Activated CD4-positive, alpha-beta T cell treated with anti-CD3 and anti-CD28 coated beads for 36 hours (primary cell): Measurements from ENCODE around the gene CCDC190. TPM values are rescaled to one million over a fixed set of nuclear protein-coding genes. Genes with fewer than 3 reads are reported as not detected.

Experiments
- ATAC-seq: fragments of 200-7000 bp; cut with Tn5 transposase; one replicate; pipeline ENCODE4 v1.10.0; 2021; ENCODE audit warnings: mild to moderate bottlenecking, moderate library complexity
- CTCF ChIA-PET: fragments of 350-600 bp; sonication (Branson Sonifier 250); formaldehyde crosslinking; loops from one replicate; lab custom pipeline; 2021; ENCODE audit warnings: antibody characterized with exemption; lab: Charles Lee
- POLR2A ChIA-PET: fragments of 350-600 bp; sonication (Branson Sonifier 250); formaldehyde crosslinking; loops from one replicate; lab custom pipeline; 2021; ENCODE audit warnings: antibody characterized with exemption, inconsistent platforms; lab: Charles Lee
- DNase-seq: peaks from one replicate; pipeline ENCODE4 v3.0.0-alpha.2; 2020
- H3K27ac Mint-ChIP-seq: one replicate; pipeline ENCODE4 v1.8.0; 2021; ENCODE audit warnings: mixed read lengths
- H3K27me3 Mint-ChIP-seq: one replicate; pipeline ENCODE4 v1.8.0; 2021; ENCODE audit warnings: mixed read lengths
- H3K36me3 Mint-ChIP-seq: one replicate; pipeline ENCODE4 v1.8.0; 2021; ENCODE audit warnings: low read depth, mixed read lengths
- H3K4me1 Mint-ChIP-seq: one replicate; pipeline ENCODE4 v1.8.0; 2021; ENCODE audit warnings: mixed read lengths
- H3K4me3 Mint-ChIP-seq: one replicate; pipeline ENCODE4 v1.8.0; 2021; ENCODE audit warnings: mild to moderate bottlenecking, moderate library complexity, mixed read lengths
- H3K9me3 Mint-ChIP-seq: one replicate; pipeline ENCODE4 v1.8.0; 2021; ENCODE audit warnings: low read depth, mixed read lengths
- intact Hi-C, 2 experiments: fragments of 100-400 bp; cut with DNase I in 1 of 2; cut with micrococcal nuclease in 1 of 2; formaldehyde crosslinking; loops; one replicate each; pipeline versions ENCODE4 v1.14.2 to v1.15.1; 2022 to 2024; cut with DNase I, micrococcal nuclease
- total RNA-seq, 2 experiments: library from RNA; stranded (reverse); gene quantifications; one replicate each; pipeline ENCODE4 v1.2.3, GENCODE V29; 2021

CCDC190 gene
- total RNA-seq, 2 experiments from 2014 or later = not detected

- no peaks in the 10 kb centered on the region for H3K9me3 Mint-ChIP-seq
- H3K27me3 Mint-ChIP-seq = peaks cover 1% of the 10 kb centered on the region
- no peak overlapping the region for H3K27ac Mint-ChIP-seq
- ATAC-seq = peak; percentile 58
- intact Hi-C loops = loop anchor here (1.0 to 10.0 kb wide), 6 partner anchors 320 to 1470 kb away; no protein-coding TSS in a partner anchor
- no peaks in the 10 kb centered on the region for H3K4me1 Mint-ChIP-seq
- POLR2A ChIA-PET = interaction anchor here (0.7 kb wide), 1 partner anchor 365 kb away, joined by 3 read pairs; no protein-coding TSS in a partner anchor
- H3K4me3 Mint-ChIP-seq = no peak overlapping the region
- peak; percentile 71 for DNase-seq
- CTCF ChIA-PET = interaction anchor here (0.6 to 3.7 kb wide), 14 partner anchors 9 to 461 kb away, joined by 3 to 28 read pairs (median 4); partner anchors contain the start of gene RGS4
- H3K36me3 Mint-ChIP-seq = no peaks in the 10 kb centered on the region
Observed at GRCh38 chr1:162854245-162854882, 6.6 kb downstream of the CCDC190 start.

GRCh38 chr1:162851341-162851740 lies 9.6 kb downstream of the CCDC190 start:
- Mint-ChIP-seq H3K36me3 (no peaks in the 10 kb centered on the region), H3K9me3 (no peaks in the 10 kb centered on the region), H3K4me3 (no peak overlapping the region), H3K27me3 (peaks cover 3% of the 10 kb centered on the region), H3K27ac (no peak overlapping the region), H3K4me1 (no peaks in the 10 kb centered on the region)
- no peak for DNase-seq
- ChIA-PET CTCF (interaction anchor here (0.6 to 3.7 kb wide), 2 partner anchors 406 to 464 kb away, joined by 3 to 28 read pairs; no protein-coding TSS in a partner anchor), POLR2A (no interaction called here)
- intact Hi-C loops = loop anchor here in 1 of 2 experiments (10.0 kb wide), 1 partner anchor 1473 kb away; no protein-coding TSS in a partner anchor
- ATAC-seq = no peak

- CTCF ChIA-PET = interaction anchor here (0.6 to 1.5 kb wide), 3 partner anchors 11 to 323 kb away, joined by 3 to 6 read pairs (median 3); partner anchors contain the start of gene CCDC190
- intact Hi-C loops = loop anchor here in 1 of 2 experiments (10.0 kb wide), 1 partner anchor 1475 kb away; no protein-coding TSS in a partner anchor
- Mint-ChIP-seq H3K4me1 (no peaks in the 10 kb centered on the region), H3K9me3 (no peaks in the 10 kb centered on the region), H3K27ac (no peak overlapping the region), H3K36me3 (no peaks in the 10 kb centered on the region), H3K27me3 (peaks cover 3% of the 10 kb centered on the region), H3K4me3 (no peak overlapping the region)
- ATAC-seq (no peak), DNase-seq (no peak)
- POLR2A ChIA-PET = no interaction called here
Observed at GRCh38 chr1:162849711-162850110, 11.3 kb downstream of the CCDC190 start.

- DNase-seq = peak; percentile 89
- intact Hi-C loops = loop anchor here in 1 of 2 experiments (1.0 to 2.0 kb wide), 2 partner anchors 327 to 467 kb away; no protein-coding TSS in a partner anchor
- no peaks in the 10 kb centered on the region for H3K36me3 Mint-ChIP-seq
- no peak for ATAC-seq
- ChIA-PET POLR2A (no interaction called here), CTCF (interaction anchor here (0.5 to 2.3 kb wide), 19 partner anchors 9 to 499 kb away, joined by 3 to 17 read pairs (median 3); partner anchors contain the start of genes CCDC190 and NUF2)
- peaks cover 4% of the 10 kb centered on the region for H3K27me3 Mint-ChIP-seq
- H3K4me1 Mint-ChIP-seq = no peaks in the 10 kb centered on the region
- no peaks in the 10 kb centered on the region for H3K9me3 Mint-ChIP-seq
- H3K27ac Mint-ChIP-seq = no peak overlapping the region
- no peak overlapping the region for H3K4me3 Mint-ChIP-seq
Observed at GRCh38 chr1:162847839-162848453, 13.0 kb downstream of the CCDC190 start.

GRCh38 chr1:162846256-162847212 lies 14.4 kb downstream of the CCDC190 start:
- Mint-ChIP-seq H3K4me3 (no peak overlapping the region), H3K9me3 (no peaks in the 10 kb centered on the region), H3K27me3 (peaks cover 11% of the 10 kb centered on the region), H3K27ac (no peak overlapping the region), H3K36me3 (no peaks in the 10 kb centered on the region), H3K4me1 (no peaks in the 10 kb centered on the region)
- ChIA-PET POLR2A (no interaction called here), CTCF (interaction anchor here (0.7 to 2.3 kb wide), 8 partner anchors 10 to 470 kb away, joined by 3 to 17 read pairs (median 3); no protein-coding TSS in a partner anchor)
- DNase-seq = no peak
- intact Hi-C loops = loop anchor here in 1 of 2 experiments (2.0 kb wide), 1 partner anchor 328 kb away; no protein-coding TSS in a partner anchor
- no peak for ATAC-seq

GRCh38 chr1:162844153-162844552 lies 16.8 kb downstream of the CCDC190 start:
- CTCF ChIA-PET = interaction anchor here (1.6 kb wide), 1 partner anchor 10 kb away, joined by 7 read pairs; no protein-coding TSS in a partner anchor
- no peaks in the 10 kb centered on the region for H3K4me1 Mint-ChIP-seq
- no peaks in the 10 kb centered on the region for H3K36me3 Mint-ChIP-seq
- H3K9me3 Mint-ChIP-seq = no peaks in the 10 kb centered on the region
- no peak overlapping the region for H3K27ac Mint-ChIP-seq
- DNase-seq (no peak), ATAC-seq (no peak)
- H3K27me3 Mint-ChIP-seq = peaks cover 13% of the 10 kb centered on the region
- POLR2A ChIA-PET = no interaction called here
- H3K4me3 Mint-ChIP-seq = no peak overlapping the region
- intact Hi-C loops = no loop called here

GRCh38 chr1:162840250-162840839 lies 20.6 kb downstream of the CCDC190 start:
- intact Hi-C loops = no loop called here
- Mint-ChIP-seq H3K4me1 (peaks cover 6% of the 10 kb centered on the region), H3K27me3 (peaks cover 19% of the 10 kb centered on the region), H3K9me3 (peaks cover 8% of the 10 kb centered on the region), H3K27ac (no peak overlapping the region), H3K4me3 (no peak overlapping the region), H3K36me3 (peaks cover 5% of the 10 kb centered on the region)
- DNase-seq (no peak), ATAC-seq (no peak)
- CTCF ChIA-PET = no interaction called here
- POLR2A ChIA-PET = no interaction called here

- intact Hi-C loops = no loop called here
- Mint-ChIP-seq H3K9me3 (peaks cover 10% of the 10 kb centered on the region), H3K4me3 (no peak overlapping the region), H3K36me3 (peaks cover 5% of the 10 kb centered on the region), H3K27ac (no peak overlapping the region), H3K27me3 (peaks cover 19% of the 10 kb centered on the region), H3K4me1 (peaks cover 12% of the 10 kb centered on the region)
- CTCF ChIA-PET = no interaction called here
- DNase-seq (no peak), ATAC-seq (no peak)
- POLR2A ChIA-PET = no interaction called here
Observed at GRCh38 chr1:162838863-162839262, 22.1 kb downstream of the CCDC190 start.

- ChIA-PET CTCF (no interaction called here), POLR2A (no interaction called here)
- DNase-seq (peak; percentile 12), ATAC-seq (peak; percentile 94)
- Mint-ChIP-seq H3K4me3 (no peak overlapping the region), H3K4me1 (peaks cover 12% of the 10 kb centered on the region), H3K27ac (peak overlapping the region; percentile 49), H3K27me3 (peaks cover 24% of the 10 kb centered on the region), H3K9me3 (peaks cover 10% of the 10 kb centered on the region), H3K36me3 (peaks cover 5% of the 10 kb centered on the region)
- intact Hi-C loops = no loop called here
Observed at GRCh38 chr1:162835157-162835899, 25.6 kb downstream of the CCDC190 start.

- CTCF ChIA-PET = interaction anchor here (0.8 kb wide), 1 partner anchor 16 kb away, joined by 7 read pairs; no protein-coding TSS in a partner anchor
Observed at GRCh38 chr1:162832470-162832869, 28.5 kb downstream of the CCDC190 start.

More at GRCh38 chr1:162832470-162832869, 28.5 kb downstream of the CCDC190 start:
- Mint-ChIP-seq H3K9me3 (peaks cover 2% of the 10 kb centered on the region), H3K4me1 (peaks cover 12% of the 10 kb centered on the region), H3K27ac (no peak overlapping the region), H3K36me3 (no peaks in the 10 kb centered on the region), H3K27me3 (peaks cover 28% of the 10 kb centered on the region), H3K4me3 (no peak overlapping the region)
- intact Hi-C loops = no loop called here
- no peak for DNase-seq
- ATAC-seq = no peak
- POLR2A ChIA-PET = no interaction called here
